CD4-positive, alpha-beta T cell treated with Interferon gamma for 1 hour (primary cell): Measurements from ENCODE around the gene ZNF582.
A peak's percentile ranks its signal among the peaks of the same experiment; 100 is the strongest.
"Not testable (repeated sequence)": the region's sequence is repeated elsewhere in the genome, so short reads cannot be mapped to it uniquely, and the experiment has no call there.

Experiments used
- DNase-seq: peaks from one replicate; pipeline ENCODE4 v3.0.0-alpha.2; 2020

Gene ZNF582

GRCh38 chr19:56350416-56351045, 42.8 kb downstream of the ZNF582 start:
- peak; percentile 4 for DNase-seq

DNA sequence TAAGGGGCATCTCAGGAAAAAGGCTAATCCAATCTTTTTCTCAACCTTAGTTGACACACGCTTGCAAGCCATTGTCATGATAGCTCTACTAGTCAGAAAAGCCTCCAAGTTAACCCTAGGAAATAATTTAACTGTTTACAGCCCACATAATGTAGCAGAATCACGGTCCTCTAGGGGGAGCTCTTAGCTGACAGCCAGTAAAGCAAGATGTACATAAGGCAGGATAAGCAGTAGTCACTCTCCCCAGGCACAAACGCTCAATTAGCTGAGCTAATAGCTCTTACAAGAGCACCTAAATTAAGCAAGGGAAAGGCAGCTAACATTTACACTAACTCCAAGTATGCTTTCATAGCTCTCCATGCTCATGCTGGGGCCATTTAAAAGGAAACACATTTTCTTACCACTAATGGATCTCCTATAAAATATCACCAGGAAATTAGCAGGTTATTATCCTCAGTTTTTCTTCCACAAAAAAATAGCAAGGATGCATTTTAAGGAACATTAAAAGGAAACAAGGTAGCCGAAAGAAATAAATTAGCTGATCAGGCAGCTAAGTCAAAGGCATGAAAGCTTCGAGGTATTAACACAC, 45.0 kb downstream of the ZNF582 start:
- DNase-seq: no peak

GRCh38 chr19:56347163-56347778, 46.1 kb downstream of the ZNF582 start:
- DNase-seq: no peak

DNA sequence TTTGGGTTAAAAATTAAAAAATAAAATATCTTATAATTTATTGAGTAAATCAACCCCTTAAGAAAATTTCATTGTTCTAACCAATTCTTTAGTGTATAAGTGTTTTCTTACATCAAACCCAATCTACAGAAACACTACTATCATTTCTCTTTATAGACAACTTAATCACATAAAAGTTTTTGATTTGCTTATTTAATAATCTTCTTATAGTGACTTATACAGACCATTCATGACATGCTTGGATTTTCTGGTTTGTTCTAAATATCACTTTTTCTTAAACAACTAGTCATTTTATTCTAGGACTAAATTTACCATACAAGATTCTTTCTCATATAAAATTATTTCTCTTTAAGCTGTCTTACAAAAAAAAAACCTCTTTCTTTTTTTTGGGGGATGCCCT, 51.4 kb downstream of the ZNF582 start:
- DNase-seq: no peak

- DNase-seq: not testable (repeated sequence)
Measured at GRCh38 chr19:56339031-56339430, 54.3 kb downstream of the ZNF582 start.

- DNase-seq: not testable (repeated sequence)
Measured at GRCh38 chr19:56337077-56337476, 56.3 kb downstream of the ZNF582 start.

DNA sequence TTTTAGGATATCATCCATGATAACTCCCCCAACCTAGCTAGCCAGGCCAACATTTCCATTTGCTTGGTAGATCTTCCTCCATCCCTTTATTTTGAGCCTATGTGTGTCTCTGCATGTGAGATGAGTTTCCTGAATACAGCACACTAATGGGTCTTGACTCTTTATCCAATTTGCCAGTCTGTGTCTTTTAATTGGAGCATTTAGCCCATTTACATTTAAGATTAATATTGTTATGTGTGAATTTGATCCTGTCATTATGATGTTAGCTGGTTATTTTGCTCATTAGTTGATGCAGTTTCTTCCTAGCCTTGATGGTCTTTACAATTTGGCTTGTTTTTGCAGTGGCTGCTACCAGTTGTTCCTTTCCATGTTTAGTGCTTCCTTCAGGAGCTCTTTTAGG, 58.0 kb downstream of the ZNF582 start:
- DNase-seq: not testable (repeated sequence)

GRCh38 chr19:56333506-56333905, 59.8 kb downstream of the ZNF582 start:
- peak; percentile 28 for DNase-seq
